Activated CD4-positive, alpha-beta memory T cell treated with anti-CD3 and anti-CD28 coated beads, Interleukin-2, amount 10 ng/mL, durations not matched to agents 7 days and 5 days (primary cell): ENCODE results near the gene SFXN5. TPM values are rescaled to one million over a fixed set of nuclear protein-coding genes. Genes with fewer than 3 reads are reported as not detected.

Source experiments
- CTCF ChIA-PET: fragments of 350-600 bp; sonication (Branson Sonifier 250); formaldehyde crosslinking; loops from one replicate; lab custom pipeline; 2021; ENCODE audit warnings: antibody characterized with exemption, inconsistent platforms; lab: Charles Lee
- POLR2A ChIA-PET: fragments of 350-600 bp; sonication (Branson Sonifier 250); formaldehyde crosslinking; loops from one replicate; lab custom pipeline; 2021; ENCODE audit warnings: antibody characterized with exemption; lab: Charles Lee
- DNase-seq: peaks from one replicate; pipeline ENCODE4 v3.0.0-alpha.2; 2020
- H3K27ac Mint-ChIP-seq: one replicate; pipeline ENCODE4 v1.8.0; 2021; ENCODE audit warnings: mild to moderate bottlenecking, mixed read lengths
- H3K27me3 Mint-ChIP-seq: one replicate; pipeline ENCODE4 v1.8.0; 2021; ENCODE audit warnings: mixed read lengths
- H3K36me3 Mint-ChIP-seq: one replicate; pipeline ENCODE4 v1.8.0; 2021; ENCODE audit warnings: low read depth, mixed read lengths
- H3K4me1 Mint-ChIP-seq: one replicate; pipeline ENCODE4 v1.8.0; 2021; ENCODE audit warnings: mixed read lengths
- H3K4me3 Mint-ChIP-seq: one replicate; pipeline ENCODE4 v1.8.0; 2021; ENCODE audit warnings: mild to moderate bottlenecking, mixed read lengths
- H3K9me3 Mint-ChIP-seq: one replicate; pipeline ENCODE4 v1.8.0; 2021; ENCODE audit warnings: mixed read lengths
- total RNA-seq, 2 experiments: library from RNA; stranded (reverse); gene quantifications; one replicate each; pipeline ENCODE4 v1.2.3, GENCODE V29; 2021

The SFXN5 gene
- total RNA-seq, 2 experiments from 2014 or later = 4.3 to 6.1 TPM

- Mint-ChIP-seq H3K4me1 (no peaks in the 10 kb centered on the region), H3K9me3 (no peaks in the 10 kb centered on the region), H3K4me3 (no peak overlapping the region), H3K27me3 (no peaks in the 10 kb centered on the region), H3K27ac (no peak overlapping the region), H3K36me3 (no peaks in the 10 kb centered on the region)
- ChIA-PET CTCF (interaction anchor here (1.6 to 1.7 kb wide), 2 partner anchors 12 to 93 kb away, joined by 5 read pairs; no protein-coding TSS in a partner anchor), POLR2A (no interaction called here)
- no peak for DNase-seq
Observed at GRCh38 chr2:72985891-72986683, 85.4 kb downstream of the SFXN5 start.

GRCh38 chr2:72985136-72985535, 86.4 kb downstream of the SFXN5 start:
- Mint-ChIP-seq H3K9me3 (no peaks in the 10 kb centered on the region), H3K27me3 (no peaks in the 10 kb centered on the region), H3K36me3 (no peaks in the 10 kb centered on the region), H3K27ac (no peak overlapping the region), H3K4me1 (no peaks in the 10 kb centered on the region), H3K4me3 (no peak overlapping the region)
- CTCF ChIA-PET = interaction anchor here (1.7 to 2.3 kb wide), 2 partner anchors 11 kb away, joined by 3 to 7 read pairs; no protein-coding TSS in a partner anchor
- DNase-seq = no peak
- POLR2A ChIA-PET = no interaction called here

DNA sequence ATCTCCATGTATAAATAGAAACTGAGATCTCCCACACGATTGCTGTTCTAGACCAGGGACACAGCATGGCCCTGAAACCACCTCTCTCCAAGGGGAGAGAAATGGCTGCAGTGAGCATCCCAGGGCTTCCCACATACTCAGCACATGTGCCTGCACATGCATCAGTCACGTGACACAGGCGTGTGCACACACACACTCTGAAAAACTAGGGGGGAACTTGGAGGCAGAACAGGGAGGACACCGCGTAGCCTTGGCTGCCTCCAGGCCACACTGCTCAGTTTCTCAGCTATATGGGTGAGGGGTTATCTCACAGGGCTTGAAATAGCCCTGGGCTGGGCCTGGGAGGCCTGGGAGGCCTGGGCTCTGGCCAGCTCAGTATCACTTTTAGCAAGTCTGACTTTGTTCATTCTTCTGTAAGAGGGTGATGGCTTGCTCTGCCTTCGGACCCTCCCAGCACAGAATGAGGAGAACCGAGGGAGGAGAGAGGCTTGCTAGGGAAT, 87.3 kb downstream of the SFXN5 start:
- Mint-ChIP-seq H3K4me3 (no peak overlapping the region), H3K36me3 (no peaks in the 10 kb centered on the region), H3K4me1 (no peaks in the 10 kb centered on the region), H3K27me3 (no peaks in the 10 kb centered on the region), H3K9me3 (no peaks in the 10 kb centered on the region), H3K27ac (no peak overlapping the region)
- DNase-seq = no peak
- ChIA-PET CTCF (interaction anchor here (1.7 to 2.3 kb wide), 2 partner anchors 10 to 12 kb away, joined by 3 to 7 read pairs; no protein-coding TSS in a partner anchor), POLR2A (no interaction called here)

DNA sequence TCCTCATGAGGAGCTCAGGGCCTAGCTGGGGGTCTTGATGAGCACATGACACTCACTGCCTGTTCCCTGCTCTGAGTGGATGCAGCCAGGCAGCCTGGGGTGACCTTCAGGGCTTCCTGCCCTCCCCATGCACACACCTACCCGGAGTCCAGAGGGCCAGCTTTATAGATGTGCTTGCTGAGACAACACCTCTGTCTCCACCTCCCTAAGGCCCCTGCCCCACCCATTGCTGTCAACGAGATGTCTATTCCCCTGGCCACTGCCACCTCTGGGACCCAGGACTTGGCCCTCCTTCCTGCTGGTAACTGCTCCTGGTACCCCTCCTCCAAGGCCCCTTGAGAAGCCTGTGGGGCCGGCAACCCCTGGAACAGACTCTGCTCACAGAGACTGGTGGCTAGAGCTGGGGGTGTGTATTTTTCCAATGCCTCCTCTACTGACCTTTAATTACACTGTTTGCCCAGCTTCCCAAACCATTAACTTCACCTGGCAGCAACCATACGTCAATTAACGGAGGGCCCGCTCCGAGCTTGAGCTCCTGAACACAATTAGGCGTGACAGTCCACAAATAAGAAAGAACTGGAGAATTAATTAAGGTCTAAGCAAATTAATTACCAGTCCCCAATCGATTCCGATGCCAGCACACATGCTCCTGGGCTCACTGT, 87.9 kb downstream of the SFXN5 start:
- no peaks in the 10 kb centered on the region for H3K4me1 Mint-ChIP-seq
- DNase-seq = no peak
- no peak overlapping the region for H3K27ac Mint-ChIP-seq
- H3K9me3 Mint-ChIP-seq = no peaks in the 10 kb centered on the region
- ChIA-PET CTCF (interaction anchor here (1.7 to 2.3 kb wide), 2 partner anchors 10 to 13 kb away, joined by 3 to 7 read pairs; no protein-coding TSS in a partner anchor), POLR2A (no interaction called here)
- no peak overlapping the region for H3K4me3 Mint-ChIP-seq
- no peaks in the 10 kb centered on the region for H3K27me3 Mint-ChIP-seq
- H3K36me3 Mint-ChIP-seq = no peaks in the 10 kb centered on the region

GRCh38 chr2:72982781-72983499, 88.6 kb downstream of the SFXN5 start:
- CTCF ChIA-PET = interaction anchor here (2.3 kb wide), 1 partner anchor 9 kb away, joined by 7 read pairs; no protein-coding TSS in a partner anchor
- H3K4me1 Mint-ChIP-seq = no peaks in the 10 kb centered on the region

DNA sequence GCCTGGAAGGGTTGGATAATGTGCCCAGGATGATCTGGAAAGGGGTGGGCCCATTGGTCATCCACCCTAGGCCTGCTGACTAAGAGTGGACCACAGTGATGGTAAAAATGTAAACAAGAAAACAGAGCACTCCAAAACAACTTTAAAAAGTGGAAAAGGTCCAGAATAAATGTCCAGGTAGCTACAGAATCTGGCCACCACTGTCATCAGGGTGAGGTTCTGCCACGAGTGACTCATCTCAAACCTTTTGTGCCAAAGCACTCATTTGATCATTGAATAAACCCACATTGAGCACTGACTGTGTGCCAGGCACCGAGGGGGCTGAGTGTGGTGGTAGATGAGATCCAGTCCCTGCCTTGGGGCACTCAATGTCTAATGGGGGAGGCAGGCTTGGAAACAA, 89.3 kb downstream of the SFXN5 start:
- DNase-seq = no peak
- no peaks in the 10 kb centered on the region for H3K27me3 Mint-ChIP-seq
- CTCF ChIA-PET = no interaction called here
- POLR2A ChIA-PET = no interaction called here
- H3K9me3 Mint-ChIP-seq = no peaks in the 10 kb centered on the region
- H3K4me3 Mint-ChIP-seq = no peak overlapping the region
- H3K27ac Mint-ChIP-seq = no peak overlapping the region
- H3K36me3 Mint-ChIP-seq = no peaks in the 10 kb centered on the region
- no peaks in the 10 kb centered on the region for H3K4me1 Mint-ChIP-seq

More at GRCh38 chr2:72982781-72983499, 88.6 kb downstream of the SFXN5 start:
- Mint-ChIP-seq H3K9me3 (no peaks in the 10 kb centered on the region), H3K4me3 (no peak overlapping the region), H3K36me3 (no peaks in the 10 kb centered on the region), H3K27ac (no peak overlapping the region), H3K27me3 (no peaks in the 10 kb centered on the region)
- POLR2A ChIA-PET = no interaction called here
- DNase-seq = no peak

DNA sequence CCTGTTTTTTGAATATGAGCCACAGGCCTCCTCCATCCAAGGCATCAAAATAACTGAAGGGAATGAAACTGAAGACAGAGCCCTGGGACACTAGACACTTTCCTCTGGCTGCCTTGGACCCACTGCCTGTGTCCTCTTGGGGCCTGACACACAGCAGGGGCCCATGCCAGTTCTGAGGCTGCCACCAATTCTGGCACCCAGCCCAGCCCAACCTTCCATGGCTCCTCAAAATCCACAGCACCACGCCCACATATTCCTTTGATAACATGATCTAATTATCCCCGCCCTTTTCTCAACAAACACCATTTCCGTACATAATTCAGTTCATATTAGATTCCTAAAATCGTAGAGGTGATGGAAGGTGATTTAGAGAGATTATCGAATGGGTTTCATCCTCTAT, 90.0 kb downstream of the SFXN5 start:
- POLR2A ChIA-PET = no interaction called here
- DNase-seq = no peak
- Mint-ChIP-seq H3K27me3 (peaks cover 3% of the 10 kb centered on the region), H3K36me3 (no peaks in the 10 kb centered on the region), H3K9me3 (no peaks in the 10 kb centered on the region), H3K4me3 (no peak overlapping the region), H3K27ac (no peak overlapping the region), H3K4me1 (no peaks in the 10 kb centered on the region)
- CTCF ChIA-PET = interaction anchor here (1.4 to 2.0 kb wide), 2 partner anchors 11 to 89 kb away, joined by 4 to 6 read pairs; no protein-coding TSS in a partner anchor

GRCh38 chr2:72980535-72981217, 90.8 kb downstream of the SFXN5 start:
- ChIA-PET POLR2A (no interaction called here), CTCF (interaction anchor here (1.4 to 2.0 kb wide), 2 partner anchors 12 to 88 kb away, joined by 4 to 6 read pairs; no protein-coding TSS in a partner anchor)
- Mint-ChIP-seq H3K4me3 (no peak overlapping the region), H3K9me3 (no peaks in the 10 kb centered on the region), H3K36me3 (no peaks in the 10 kb centered on the region), H3K27me3 (peaks cover 6% of the 10 kb centered on the region), H3K4me1 (no peaks in the 10 kb centered on the region), H3K27ac (no peak overlapping the region)
- no peak for DNase-seq

GRCh38 chr2:72979896-72980295, 91.6 kb downstream of the SFXN5 start:
- POLR2A ChIA-PET = no interaction called here
- CTCF ChIA-PET = interaction anchor here (2.0 kb wide), 1 partner anchor 12 kb away, joined by 6 read pairs; no protein-coding TSS in a partner anchor
- Mint-ChIP-seq H3K36me3 (no peaks in the 10 kb centered on the region), H3K27ac (no peak overlapping the region), H3K4me3 (no peak overlapping the region), H3K9me3 (no peaks in the 10 kb centered on the region), H3K4me1 (no peaks in the 10 kb centered on the region), H3K27me3 (peaks cover 14% of the 10 kb centered on the region)
- no peak for DNase-seq

GRCh38 chr2:72975017-72975416, 96.5 kb downstream of the SFXN5 start:
- H3K9me3 Mint-ChIP-seq = no peaks in the 10 kb centered on the region
- no peak overlapping the region for H3K4me3 Mint-ChIP-seq
- POLR2A ChIA-PET = no interaction called here
- no peak for DNase-seq
- H3K4me1 Mint-ChIP-seq = no peaks in the 10 kb centered on the region
- no peak overlapping the region for H3K27ac Mint-ChIP-seq
- peaks cover 22% of the 10 kb centered on the region for H3K27me3 Mint-ChIP-seq
- CTCF ChIA-PET = interaction anchor here (0.6 to 6.0 kb wide), 5 partner anchors 47 to 188 kb away, joined by 3 to 171 read pairs (median 5); partner anchors contain the start of gene SPR
- H3K36me3 Mint-ChIP-seq = no peaks in the 10 kb centered on the region

- ChIA-PET POLR2A (interaction anchor here (1.1 kb wide), 1 partner anchor 81 kb away, joined by 8 read pairs; no protein-coding TSS in a partner anchor), CTCF (interaction anchor here (0.7 to 6.0 kb wide), 18 partner anchors 10 to 203 kb away, joined by 3 to 171 read pairs (median 5); partner anchors contain the start of genes EMX1 and SPR)
- H3K4me1 Mint-ChIP-seq = no peaks in the 10 kb centered on the region
- no peak overlapping the region for H3K27ac Mint-ChIP-seq
- H3K27me3 Mint-ChIP-seq = peaks cover 22% of the 10 kb centered on the region
- H3K4me3 Mint-ChIP-seq = no peak overlapping the region
- no peak for DNase-seq
- H3K9me3 Mint-ChIP-seq = no peaks in the 10 kb centered on the region
- no peaks in the 10 kb centered on the region for H3K36me3 Mint-ChIP-seq
Observed at GRCh38 chr2:72974436-72974754, 97.1 kb downstream of the SFXN5 start.
